NCI-H2171 treated with DMSO at 0.1 percent for 48 hours (cell line): ENCODE measurements around the gene CPAMD8.
"Not testable (repeated sequence)": the region's sequence is repeated elsewhere in the genome, so short reads cannot be mapped to it uniquely, and the experiment has no call there.

Experiments
- DNase-seq: peaks from one replicate; lab custom pipeline; 2025; lab: John Stamatoyannopoulos, UW

Gene CPAMD8

GRCh38 chr19:16891696-16892382 is 134.8 kb downstream of the CPAMD8 start:
- DNase-seq, result no peak

DNA sequence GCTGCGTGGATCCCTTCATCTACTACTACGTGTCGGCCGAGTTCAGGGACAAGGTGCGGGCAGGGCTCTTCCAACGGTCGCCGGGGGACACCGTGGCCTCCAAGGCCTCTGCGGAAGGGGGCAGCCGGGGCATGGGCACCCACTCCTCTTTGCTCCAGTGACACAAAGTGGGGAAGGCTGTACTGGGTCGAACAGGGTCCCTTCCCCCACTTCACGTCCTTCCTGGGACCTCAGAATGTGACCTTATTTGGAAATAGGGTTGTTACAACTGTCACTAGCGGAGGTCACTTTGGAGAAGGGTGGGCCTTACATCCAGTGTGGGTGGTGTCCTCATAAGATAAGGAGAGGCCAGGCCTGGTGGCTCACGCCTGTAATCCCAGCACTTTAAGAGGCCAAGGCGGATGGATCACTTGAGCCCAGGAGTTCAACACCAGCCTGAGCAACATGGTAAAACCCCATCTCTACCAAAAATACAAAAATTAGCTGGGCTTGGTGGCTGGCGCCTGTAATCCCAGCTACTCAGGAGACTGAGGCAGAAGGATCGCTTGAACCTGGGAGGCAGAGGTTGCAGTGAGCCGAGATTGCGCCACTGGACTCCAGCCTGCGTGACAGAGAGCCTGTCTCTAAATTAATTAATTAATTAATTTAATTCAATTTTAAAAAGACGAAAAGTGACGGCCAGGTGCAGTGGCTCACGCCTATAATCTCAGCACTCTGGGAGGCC is 136.0 kb downstream of the CPAMD8 start:
- DNase-seq, result no peak

- DNase-seq, result no peak
Observed at GRCh38 chr19:16889883-16890460, 136.6 kb downstream of the CPAMD8 start.

- DNase-seq, result no peak
Observed at GRCh38 chr19:16889366-16889882, 137.2 kb downstream of the CPAMD8 start.

DNA sequence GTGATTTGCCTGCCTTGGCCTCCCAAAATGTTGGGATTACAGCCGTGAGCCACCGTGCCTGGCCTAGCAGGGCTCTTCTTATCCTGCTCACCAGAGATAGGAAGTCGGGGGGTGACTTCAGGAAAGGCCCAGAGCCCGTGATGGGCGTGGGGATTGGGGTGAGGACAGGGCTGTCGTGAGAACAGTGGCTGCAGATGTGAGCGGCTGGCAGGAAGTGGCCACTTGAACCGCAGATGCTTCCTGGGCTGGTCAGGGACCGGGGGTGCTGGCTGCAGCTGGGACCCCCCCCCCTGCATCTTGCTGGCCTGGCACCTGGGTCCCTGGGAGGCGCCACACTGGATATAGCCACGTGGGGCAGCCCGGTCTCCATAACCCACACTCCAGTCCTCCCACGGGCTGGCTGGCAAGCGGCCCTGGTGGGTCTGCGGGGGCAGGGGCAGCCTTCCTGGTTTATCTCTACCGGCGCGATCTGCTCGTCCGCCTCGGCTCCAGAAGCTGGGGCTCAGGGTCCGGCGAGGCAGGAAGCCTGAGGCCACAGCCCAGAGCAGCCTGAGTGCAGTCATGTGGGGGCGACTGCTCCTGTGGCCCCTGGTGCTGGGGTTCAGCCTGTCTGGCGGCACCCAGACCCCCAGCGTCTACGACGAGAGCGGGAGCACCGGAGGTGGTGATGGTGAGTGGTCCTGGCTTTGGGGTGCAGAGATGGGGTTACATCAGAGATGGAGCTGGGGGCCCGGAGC is 137.8 kb downstream of the CPAMD8 start, which contains the start of gene F2RL3:
TSS of gene F2RL3 (plus strand) at position 371 of the 737 bp plus-strand sequence. CDS start at position 562, 191 bp downstream.
- DNase-seq, result no peak

GRCh38 chr19:16887353-16888265 is 139.0 kb downstream of the CPAMD8 start:
- DNase-seq, result no peak

DNA sequence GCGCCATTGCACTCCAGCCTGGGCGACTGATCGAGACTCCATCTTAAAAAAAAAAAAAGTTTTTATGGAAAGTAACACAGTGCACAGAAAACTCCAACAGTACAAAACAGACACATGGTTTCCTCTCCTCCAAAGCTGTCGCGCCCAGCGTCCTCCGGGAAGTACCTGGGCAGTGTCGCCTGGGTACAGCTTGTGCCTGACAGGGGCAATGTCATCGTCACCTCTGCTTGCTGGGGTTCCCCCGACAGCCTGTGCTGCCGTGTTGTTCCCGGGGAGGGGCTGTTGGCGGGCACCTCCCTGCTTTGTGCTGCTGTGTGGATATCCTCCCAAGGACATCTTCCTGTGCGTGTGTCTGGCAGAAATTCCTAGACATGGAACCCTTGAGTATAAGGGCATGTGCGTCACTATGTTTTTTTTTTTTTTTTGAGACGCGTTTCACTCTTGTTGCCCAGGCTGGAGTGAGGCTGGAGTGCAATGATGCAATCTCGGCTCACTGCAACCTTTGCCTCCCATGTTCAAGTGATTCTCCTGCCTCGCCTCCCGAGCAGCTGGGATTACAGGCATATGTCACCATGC is 140.2 kb downstream of the CPAMD8 start:
- DNase-seq, result no peak

GRCh38 chr19:16885166-16885565 is 141.4 kb downstream of the CPAMD8 start:
- DNase-seq, result no peak

DNA sequence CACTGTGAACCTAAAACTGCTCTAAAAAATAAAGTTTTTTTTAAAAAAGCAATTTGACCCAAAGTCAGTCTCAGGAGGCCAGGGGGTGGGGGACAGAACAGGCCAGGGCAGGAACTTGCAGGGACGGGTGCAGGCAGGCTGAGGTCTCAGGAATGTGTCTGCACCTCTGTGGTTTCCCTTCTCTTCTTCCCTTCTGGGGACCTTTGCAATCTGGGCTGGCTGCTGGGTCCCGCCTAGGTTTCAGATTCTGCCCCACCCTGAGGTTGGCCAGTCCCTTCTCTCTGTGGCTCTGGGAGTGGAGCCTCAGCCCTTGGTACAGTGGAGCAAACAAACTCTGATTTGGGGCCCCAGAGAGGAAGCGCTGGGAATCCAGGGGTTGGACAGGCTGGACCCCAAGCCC is 143.1 kb downstream of the CPAMD8 start:
- DNase-seq, result no peak

- no peak for DNase-seq
Observed at GRCh38 chr19:16882146-16882545, 144.5 kb downstream of the CPAMD8 start.

GRCh38 chr19:16880884-16881554 is 145.6 kb downstream of the CPAMD8 start:
- no peak for DNase-seq

GRCh38 chr19:16878181-16878965 is 148.2 kb downstream of the CPAMD8 start:
- DNase-seq, result no peak

- no peak for DNase-seq
Observed at GRCh38 chr19:16877581-16877980, 149.0 kb downstream of the CPAMD8 start.

GRCh38 chr19:16876904-16877361 is 149.7 kb downstream of the CPAMD8 start:
- DNase-seq, result no peak

DNA sequence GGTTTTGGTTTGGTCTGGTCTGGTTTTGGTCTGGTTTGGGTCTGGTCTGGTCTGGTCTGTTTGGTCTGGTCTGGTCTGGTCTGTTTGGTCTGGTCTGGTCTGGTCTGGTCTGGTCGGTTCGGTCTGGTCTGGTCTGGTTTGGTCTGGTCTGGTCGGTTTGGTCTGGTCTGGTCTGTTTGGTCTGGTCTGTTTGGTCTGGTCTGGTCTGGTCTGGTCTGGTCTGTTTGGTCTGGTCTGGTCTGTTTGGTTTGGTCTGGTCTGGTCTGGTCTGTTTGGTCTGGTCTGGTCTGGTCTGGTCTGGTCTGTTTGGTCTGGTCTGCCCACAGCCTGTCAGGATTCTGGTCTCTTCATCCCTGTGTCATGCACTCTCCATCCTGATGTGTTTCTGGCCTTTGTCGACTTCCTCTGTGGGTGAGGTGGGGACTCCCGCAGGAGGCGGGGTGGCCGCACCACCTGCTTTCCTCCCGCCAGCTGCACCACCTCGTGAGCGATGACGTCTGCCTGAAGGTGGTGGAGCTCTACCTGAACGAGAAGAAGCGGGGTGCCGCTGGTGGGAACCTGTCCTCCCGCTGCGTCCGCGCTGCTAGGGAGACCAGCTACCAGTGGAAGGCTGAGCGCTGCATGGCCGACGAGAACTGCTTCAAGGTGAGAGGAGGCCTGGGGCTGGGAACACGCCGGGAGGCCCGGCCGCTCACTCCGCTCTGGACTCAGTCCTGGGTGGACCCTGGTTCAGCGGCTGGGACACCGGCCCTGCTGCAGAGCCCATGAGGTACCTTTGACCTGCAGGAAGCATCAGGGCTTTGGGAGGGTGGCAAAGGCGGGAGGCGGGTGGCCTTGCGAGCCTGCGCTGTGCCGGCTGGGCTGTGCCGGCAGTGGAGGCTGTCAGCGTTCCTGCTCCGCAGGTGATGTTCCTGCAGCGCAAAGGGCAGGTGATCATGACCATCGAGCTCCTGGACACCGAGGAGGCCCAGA is 150.7 kb downstream of the CPAMD8 start:
- no peak for DNase-seq

DNA sequence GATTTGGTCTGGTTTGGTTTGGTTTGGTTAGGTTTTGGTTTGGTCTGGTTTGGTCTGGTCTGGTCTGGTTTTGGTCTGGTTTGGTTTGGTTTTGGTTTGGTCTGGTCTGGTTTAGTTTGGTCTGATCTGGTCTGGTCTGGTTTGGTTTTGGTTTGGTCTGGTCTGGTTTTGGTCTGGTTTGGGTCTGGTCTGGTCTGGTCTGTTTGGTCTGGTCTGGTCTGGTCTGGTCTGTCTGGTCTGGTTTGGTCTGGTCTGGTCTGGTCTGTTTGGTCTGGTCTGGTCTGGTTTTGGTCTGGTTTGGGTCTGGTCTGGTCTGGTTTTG is 151.7 kb downstream of the CPAMD8 start:
- DNase-seq, result not testable (repeated sequence)

- DNase-seq, result no peak
Observed at GRCh38 chr19:16874250-16874977, 152.2 kb downstream of the CPAMD8 start.

- no peak for DNase-seq
Observed at GRCh38 chr19:16873594-16873993, 153.0 kb downstream of the CPAMD8 start.
